DND-41 (cell line): Measurements from ENCODE around the gene MARCHF4.

Source experiments
- ATAC-seq: fragments of 200-7000 bp; cut with Tn5 transposase; 3 replicates; pipeline ENCODE4 v1.9.1; 2021; ENCODE audit warnings: low read depth; ENCODE audit not compliant: insufficient read depth
- DNase-seq: peaks from one replicate; pipeline ENCODE4 v3.0.0-alpha.2; 2020
- H2AFZ ChIP-seq: 2 replicates; pipeline ENCODE4 v1.6.0; 2012; ENCODE audit warnings: low read depth, low read length
- H3K27ac ChIP-seq: 2 replicates; pipeline ENCODE4 v1.5.1; 2012; ENCODE audit warnings: low read length, inconsistent platforms
- H3K27me3 ChIP-seq: fragments of 200-600 bp; sonication (generic); 2 replicates; pipeline ENCODE4 v1.6.0; 2012; ENCODE audit warnings: low read length, mild to moderate bottlenecking, inconsistent platforms; ENCODE audit not compliant: insufficient read depth, poor library complexity
- H3K36me3 ChIP-seq: 2 replicates; pipeline ENCODE4 v1.5.1; 2012; ENCODE audit warnings: low read length, inconsistent platforms; ENCODE audit not compliant: insufficient read depth
- H3K4me1 ChIP-seq: 2 replicates; pipeline ENCODE4 v1.5.1; 2012; ENCODE audit warnings: mild to moderate bottlenecking, low read length; ENCODE audit not compliant: insufficient read depth
- H3K4me2 ChIP-seq: 2 replicates; pipeline ENCODE4 v1.6.0; 2012; ENCODE audit warnings: mild to moderate bottlenecking, moderate library complexity, low read length, inconsistent platforms; ENCODE audit not compliant: insufficient read depth
- H3K4me3 ChIP-seq, 2 experiments: fragments of 200-600 bp in 1 of 2; shearing (Covaris generic) in 1 of 2; 2 replicates each; pipeline ENCODE4 v1.5.1; 2012 to 2016; ENCODE audit warnings: inconsistent platforms in 2 of 2, low read length in 2 of 2, mild to moderate bottlenecking in 2 of 2, low read depth in 1 of 2, moderate library complexity in 1 of 2
- H3K79me2 ChIP-seq: 2 replicates; pipeline ENCODE4 v1.6.0; 2012; ENCODE audit warnings: low read length, inconsistent platforms; ENCODE audit not compliant: insufficient read depth
- H3K9ac ChIP-seq: 2 replicates; pipeline ENCODE4 v1.6.0; 2012; ENCODE audit warnings: low read depth, mild to moderate bottlenecking, inconsistent platforms, low read length, moderate library complexity
- H3K9me3 ChIP-seq: 2 replicates; pipeline ENCODE4 v1.5.1; 2012; ENCODE audit warnings: low read length, moderate library complexity, mild to moderate bottlenecking, inconsistent platforms; ENCODE audit not compliant: insufficient read depth, severe bottlenecking
- H4K20me1 ChIP-seq: 2 replicates; pipeline ENCODE4 v1.6.0; 2012; ENCODE audit warnings: low read length; ENCODE audit not compliant: insufficient read depth
- CTCF ChIP-seq: IDR thresholded peaks from 2 replicates; pipeline ENCODE4 v1.5.1; 2012; ENCODE audit warnings: borderline replicate concordance, low read length, moderate library complexity, mild to moderate bottlenecking; ENCODE audit not compliant: poor library complexity, severe bottlenecking; ENCODE audit errors: extremely low read depth
- EZH2 ChIP-seq: IDR thresholded peaks from 3 replicates; pipeline ENCODE4 v1.6.1; 2012; ENCODE audit warnings: borderline replicate concordance, low read depth, mild to moderate bottlenecking, moderate library complexity, low read length, inconsistent platforms; ENCODE audit not compliant: severe bottlenecking

MARCHF4 gene

GRCh38 chr2:216391401-216391800 lies 19.1 kb upstream of the MARCHF4 start:
- no peak for TF ChIP-seq EZH2
- no peak for TF ChIP-seq CTCF
- Histone ChIP-seq H3K4me1 (no peaks in the 10 kb centered on the region), H3K27me3 (no peaks in the 10 kb centered on the region), H2AFZ (no peak overlapping the region), H3K4me3 (no peak overlapping the region), H4K20me1 (no peaks in the 10 kb centered on the region), H3K4me2 (no peak overlapping the region), H3K9ac (no peak overlapping the region), H3K79me2 (no peaks in the 10 kb centered on the region), H3K27ac (no peak overlapping the region), H3K9me3 (no peaks in the 10 kb centered on the region), H3K36me3 (no peaks in the 10 kb centered on the region)
- no peak for ATAC-seq
- no peak for DNase-seq

- Histone ChIP-seq H3K27ac (no peak overlapping the region), H3K9ac (no peak overlapping the region), H3K4me2 (no peak overlapping the region), H4K20me1 (no peaks in the 10 kb centered on the region), H3K36me3 (no peaks in the 10 kb centered on the region), H3K9me3 (no peaks in the 10 kb centered on the region), H3K79me2 (no peaks in the 10 kb centered on the region), H2AFZ (no peak overlapping the region), H3K4me1 (no peaks in the 10 kb centered on the region), H3K4me3 (no peak overlapping the region), H3K27me3 (no peaks in the 10 kb centered on the region)
- TF ChIP-seq CTCF, result no peak
- TF ChIP-seq EZH2, result no peak
- no peak for ATAC-seq
- no peak for DNase-seq
These were observed 17.3 kb upstream of the MARCHF4 start for GRCh38 chr2:216389570-216389969.

- no peak for DNase-seq
- Histone ChIP-seq H4K20me1 (no peaks in the 10 kb centered on the region), H3K36me3 (no peaks in the 10 kb centered on the region), H3K79me2 (no peaks in the 10 kb centered on the region), H2AFZ (no peak overlapping the region), H3K27ac (no peak overlapping the region), H3K4me1 (no peaks in the 10 kb centered on the region), H3K9ac (no peak overlapping the region), H3K27me3 (no peaks in the 10 kb centered on the region), H3K9me3 (no peaks in the 10 kb centered on the region), H3K4me3 (no peak overlapping the region), H3K4me2 (no peak overlapping the region)
- no peak for TF ChIP-seq EZH2
- no peak for TF ChIP-seq CTCF
- ATAC-seq, result no peak
These were observed 16.0 kb upstream of the MARCHF4 start for GRCh38 chr2:216388046-216388884.
